GM12865 (cell line): Measurements from ENCODE around the gene DGKI.

Experiments used
- DNase-seq: peaks from one replicate; pipeline ENCODE4 v3.0.0; 2010; ENCODE audit warnings: low read depth
- H3K4me3 ChIP-seq: 2 replicates; pipeline ENCODE4 v1.5.1; 2011; ENCODE audit warnings: mild to moderate bottlenecking, low read depth, low read length, control low read depth
- CTCF ChIP-seq: IDR thresholded peaks from 2 replicates; pipeline ENCODE4 v1.5.1; 2011; ENCODE audit warnings: low read length, control low read depth, low read depth, inconsistent platforms; ENCODE audit not compliant: insufficient read depth; ENCODE audit errors: missing control alignments

The DGKI gene

DNA sequence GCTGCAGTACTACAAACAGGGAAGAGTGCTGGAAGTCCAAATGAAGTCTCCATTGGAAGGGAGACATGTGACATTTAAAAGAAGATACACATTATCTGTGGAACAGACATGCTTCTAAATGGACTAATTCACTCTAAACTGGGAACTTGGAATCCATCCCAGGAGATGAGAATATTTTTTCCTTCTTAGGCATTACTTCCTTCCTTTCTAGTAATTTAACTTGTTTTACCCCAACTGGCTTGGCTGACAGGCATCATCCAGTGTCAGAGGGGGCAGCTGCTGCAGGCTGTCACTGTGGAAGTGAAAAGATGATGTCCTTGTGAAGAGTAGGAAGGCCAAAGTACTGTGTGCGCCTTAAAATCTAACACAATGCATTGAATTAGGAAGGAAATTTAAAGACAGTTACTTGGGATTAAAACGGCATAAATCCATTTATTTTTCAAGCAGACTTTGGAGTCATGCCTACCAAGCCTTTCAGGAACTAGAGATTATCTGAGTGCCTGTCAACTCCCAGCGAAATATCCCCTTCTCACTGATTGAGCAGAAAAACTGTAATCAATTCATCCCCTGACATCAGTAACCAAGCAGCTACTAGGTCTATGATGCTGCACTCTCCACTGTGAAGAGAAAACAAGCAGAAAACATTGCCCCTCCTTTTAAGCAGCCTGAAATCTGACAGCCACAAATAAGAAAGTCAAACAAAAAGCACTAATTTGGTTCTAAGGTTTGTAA lies 161.2 kb downstream of the DGKI start:
- no peak for DNase-seq
- TF ChIP-seq CTCF, result no peak
- H3K4me3 ChIP-seq, result no peak overlapping the region

DNA sequence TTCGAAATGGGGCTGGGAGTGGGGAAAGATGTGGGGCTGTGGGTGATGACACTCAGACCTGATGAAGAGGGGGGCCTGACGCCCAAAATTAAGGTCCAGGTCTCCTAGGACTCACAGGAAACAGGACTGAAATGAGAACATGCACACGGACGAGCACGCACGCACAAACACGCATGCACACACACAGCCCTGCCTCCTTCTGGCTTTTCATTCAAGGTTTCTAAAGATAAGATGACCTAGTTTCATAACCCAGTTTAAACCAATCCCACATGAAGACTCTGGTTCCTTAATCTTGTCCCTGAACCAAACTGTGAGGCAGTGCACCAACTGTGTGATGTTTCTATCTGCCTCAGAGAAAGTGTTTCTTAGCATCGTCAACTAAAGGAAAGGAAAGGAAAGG lies 162.0 kb downstream of the DGKI start:
- H3K4me3 ChIP-seq, result no peak overlapping the region
- TF ChIP-seq CTCF, result no peak
- DNase-seq, result no peak

GRCh38 chr7:137684316-137684715 lies 162.5 kb downstream of the DGKI start:
- no peak for DNase-seq
- no peak overlapping the region for H3K4me3 ChIP-seq
- no peak for TF ChIP-seq CTCF

DNA sequence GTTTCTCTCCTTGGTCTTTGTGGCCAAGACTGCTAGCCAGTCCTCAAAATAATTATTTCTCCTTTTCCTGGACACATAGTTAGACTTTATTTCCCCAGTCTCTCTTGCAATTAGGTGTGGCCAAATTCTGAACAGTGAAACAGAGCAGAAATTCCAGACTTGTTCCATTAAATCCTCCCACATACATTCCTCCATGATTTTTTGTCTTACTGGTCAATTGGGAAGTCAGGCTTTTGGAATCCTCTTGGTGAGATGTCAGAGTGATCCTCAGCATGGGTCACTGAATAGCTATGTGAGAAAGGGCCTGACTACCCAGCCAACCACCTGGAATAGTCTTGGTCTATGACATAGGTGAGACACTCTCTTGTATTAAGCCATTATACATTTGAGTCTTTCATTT lies 164.2 kb downstream of the DGKI start:
- no peak for TF ChIP-seq CTCF
- no peak for DNase-seq
- H3K4me3 ChIP-seq, result no peak overlapping the region

- TF ChIP-seq CTCF, result no peak
- H3K4me3 ChIP-seq, result no peak overlapping the region
- no peak for DNase-seq
These were observed 164.9 kb downstream of the DGKI start for GRCh38 chr7:137681657-137682562.

DNA sequence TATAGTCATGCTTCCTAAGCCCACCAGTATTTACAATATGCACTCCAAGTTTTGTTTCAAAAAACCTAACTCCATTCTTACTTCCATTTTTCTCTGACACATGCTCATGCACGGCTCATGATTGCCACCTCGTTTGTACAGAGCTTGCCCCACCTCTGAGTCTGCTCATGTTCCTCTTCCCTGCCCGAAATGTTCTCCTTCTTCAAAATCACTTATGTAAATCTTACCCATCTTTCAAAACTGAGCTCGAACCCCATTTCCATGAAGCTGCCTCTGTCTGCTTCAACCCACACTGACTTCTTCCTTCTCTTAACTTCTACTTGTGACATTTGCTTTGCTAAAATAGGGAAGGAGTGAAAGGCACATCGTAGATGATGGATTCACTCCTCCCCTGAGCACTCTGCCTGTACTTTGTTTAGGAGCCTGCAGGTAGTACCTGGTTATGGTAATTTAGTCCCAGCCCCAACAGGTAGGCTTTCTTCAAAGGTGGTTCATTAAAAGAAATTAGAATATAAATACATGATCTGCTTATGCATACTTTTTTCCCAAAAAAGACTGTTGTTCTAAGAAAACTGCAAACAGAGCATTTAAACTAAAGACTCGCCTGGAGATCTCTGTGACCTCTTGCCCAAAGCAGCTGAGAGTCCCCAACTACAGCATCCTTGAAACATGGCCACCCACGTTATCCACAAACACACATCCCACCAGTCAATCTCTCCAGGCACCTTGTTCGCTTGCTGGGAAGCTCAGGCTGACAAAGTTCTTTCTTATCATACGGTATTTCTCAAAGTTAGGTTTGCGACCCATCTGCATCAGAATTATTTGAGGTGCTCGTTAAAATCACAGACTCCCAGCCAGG lies 172.0 kb downstream of the DGKI start:
- no peak for DNase-seq
- no peak for TF ChIP-seq CTCF
- H3K4me3 ChIP-seq, result no peak overlapping the region
